AML-193 (cell line): ENCODE data around the gene DHTKD1.
"Not testable (repeated sequence)": the region's sequence is repeated elsewhere in the genome, so short reads cannot be mapped to it uniquely, and the experiment has no call there.

Experiments
- DNase-seq, 2 experiments: peaks; one replicate each; lab custom pipeline; 2025; lab: John Stamatoyannopoulos, UW

DHTKD1 gene

DNA sequence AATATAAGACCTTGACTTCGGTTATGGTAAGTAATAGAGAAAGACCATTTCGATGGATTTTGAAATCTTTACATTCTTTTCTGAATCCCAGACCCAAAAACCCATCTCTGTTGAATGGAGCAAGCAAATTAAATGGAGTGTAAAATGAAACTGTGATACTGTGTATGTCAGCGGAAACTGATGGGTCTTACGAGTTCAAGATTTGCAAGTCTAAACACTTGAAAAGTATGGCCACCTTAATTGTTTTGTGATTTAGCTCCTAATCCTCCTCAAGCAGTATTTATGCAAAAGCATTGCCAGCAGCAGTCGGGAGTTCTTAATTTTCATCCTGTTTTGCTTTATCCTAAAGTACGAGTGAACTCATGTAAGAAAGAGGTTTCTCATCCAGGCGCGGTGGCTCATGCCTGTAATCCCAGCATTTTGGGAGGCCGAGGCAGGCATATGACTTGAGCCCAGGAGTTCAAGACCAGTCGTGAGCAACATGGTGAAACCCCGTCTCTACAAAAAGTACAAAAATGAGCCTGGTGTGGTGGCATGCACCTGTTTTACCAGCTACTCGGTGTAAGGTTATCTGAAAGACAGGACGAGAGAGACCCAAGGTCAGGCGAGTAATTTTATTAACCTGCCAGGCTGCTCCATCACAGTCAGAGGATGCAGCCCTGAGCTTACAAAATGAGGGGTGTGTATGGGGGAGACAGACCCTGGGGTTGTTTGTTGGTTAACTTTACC is 5.8 kb upstream of the DHTKD1 start:
- no peak for DNase-seq

GRCh38 chr10:12063483-12063818 is 5.3 kb upstream of the DHTKD1 start:
- no peak for DNase-seq

- DNase-seq, result no peak
Measured at GRCh38 chr10:12067336-12067735, 1.4 kb upstream of the DHTKD1 start.

- not testable (repeated sequence) for DNase-seq
Measured at GRCh38 chr10:12071441-12071840, 2.7 kb downstream of the DHTKD1 start.

GRCh38 chr10:12073526-12073925 is 4.8 kb downstream of the DHTKD1 start:
- DNase-seq, result no peak

- DNase-seq, result peak; percentile 69 to 72
Measured at GRCh38 chr10:12077580-12078180, 8.9 kb downstream of the DHTKD1 start.

GRCh38 chr10:12081470-12081869 is 12.7 kb downstream of the DHTKD1 start:
- DNase-seq, result no peak

GRCh38 chr10:12081879-12082557 is 13.3 kb downstream of the DHTKD1 start:
- DNase-seq, result no peak

GRCh38 chr10:12088919-12089318 is 20.2 kb downstream of the DHTKD1 start:
- no peak for DNase-seq

GRCh38 chr10:12091421-12091820 is 22.7 kb downstream of the DHTKD1 start:
- DNase-seq, result no peak

GRCh38 chr10:12097361-12097760 is 28.6 kb downstream of the DHTKD1 start:
- DNase-seq, result not testable (repeated sequence)

DNA sequence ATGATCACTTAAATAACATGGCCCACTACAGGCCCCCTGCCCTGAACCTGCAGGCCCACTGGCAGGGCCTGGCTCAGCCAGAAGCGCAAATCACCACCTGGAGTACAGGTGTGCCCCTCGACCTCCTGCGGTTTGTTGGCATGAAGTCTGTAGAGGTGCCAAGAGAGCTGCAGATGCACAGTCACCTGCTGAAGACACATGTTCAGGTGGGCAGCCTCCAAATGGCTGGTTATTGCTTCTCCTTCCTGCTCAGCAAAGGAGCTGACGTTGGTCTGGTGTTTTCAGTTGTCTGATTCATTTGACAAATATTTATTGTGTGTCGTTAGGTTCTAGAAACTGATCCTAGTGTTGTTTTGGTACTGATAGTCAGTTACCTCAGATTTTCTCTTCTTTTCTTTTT is 29.0 kb downstream of the DHTKD1 start:
- DNase-seq, result no peak

- DNase-seq, result peak; percentile 19 to 28
Measured at GRCh38 chr10:12098966-12099365, 30.2 kb downstream of the DHTKD1 start.

DNA sequence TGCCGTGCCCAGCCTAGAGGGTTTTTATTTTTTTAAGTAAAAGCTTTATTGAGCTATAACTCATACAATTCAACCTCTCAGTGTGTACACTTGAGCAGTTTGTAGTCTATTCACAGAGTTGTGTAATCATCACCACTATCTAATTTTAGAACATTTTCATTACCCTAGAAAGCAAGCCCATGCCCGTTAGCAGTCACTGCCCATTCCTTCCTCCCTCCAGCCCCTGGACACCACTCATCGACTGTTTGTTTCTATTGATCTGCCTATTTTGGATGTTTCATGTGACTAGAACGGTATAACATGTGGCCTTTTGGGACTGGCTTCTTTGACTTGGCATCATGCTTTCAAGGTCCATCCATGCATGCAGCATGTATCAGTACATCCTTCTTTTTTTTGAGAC is 35.0 kb downstream of the DHTKD1 start:
- no peak for DNase-seq

DNA sequence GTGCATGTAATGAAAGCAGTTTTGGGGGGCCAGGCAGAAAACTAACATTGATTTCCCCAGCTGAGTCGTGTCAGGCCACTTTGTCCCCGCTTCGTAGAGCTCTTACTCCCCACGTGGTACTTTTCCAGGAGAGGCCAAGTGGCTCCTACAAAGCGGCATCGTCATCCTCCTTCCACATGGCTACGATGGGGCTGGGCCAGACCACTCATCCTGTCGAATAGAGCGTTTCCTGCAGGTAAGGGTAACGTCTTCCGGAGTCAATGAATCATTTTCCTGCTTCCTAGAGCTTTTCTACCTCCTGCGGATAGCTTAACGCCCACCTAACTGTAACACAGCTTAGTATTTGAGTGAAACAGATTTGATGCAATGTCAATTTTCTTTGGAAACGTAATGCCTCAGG is 39.0 kb downstream of the DHTKD1 start:
- DNase-seq, result no peak

- no peak for DNase-seq
Measured at GRCh38 chr10:12109286-12109685, 40.5 kb downstream of the DHTKD1 start.

- no peak for DNase-seq
Measured at GRCh38 chr10:12111528-12111927, 42.8 kb downstream of the DHTKD1 start.

GRCh38 chr10:12113627-12114026 is 44.9 kb downstream of the DHTKD1 start:
- no peak for DNase-seq

GRCh38 chr10:12121673-12122072 is 52.9 kb downstream of the DHTKD1 start:
- DNase-seq, result no peak

- peak; percentile 77 for DNase-seq
Measured at GRCh38 chr10:12129222-12130111, 60.7 kb downstream of the DHTKD1 start, which contains the start of gene SEC61A2. Gene SEC61A2 (plus strand): TSS chr10:12129677. CDS start chr10:12129788, 111 bp downstream.

DNA sequence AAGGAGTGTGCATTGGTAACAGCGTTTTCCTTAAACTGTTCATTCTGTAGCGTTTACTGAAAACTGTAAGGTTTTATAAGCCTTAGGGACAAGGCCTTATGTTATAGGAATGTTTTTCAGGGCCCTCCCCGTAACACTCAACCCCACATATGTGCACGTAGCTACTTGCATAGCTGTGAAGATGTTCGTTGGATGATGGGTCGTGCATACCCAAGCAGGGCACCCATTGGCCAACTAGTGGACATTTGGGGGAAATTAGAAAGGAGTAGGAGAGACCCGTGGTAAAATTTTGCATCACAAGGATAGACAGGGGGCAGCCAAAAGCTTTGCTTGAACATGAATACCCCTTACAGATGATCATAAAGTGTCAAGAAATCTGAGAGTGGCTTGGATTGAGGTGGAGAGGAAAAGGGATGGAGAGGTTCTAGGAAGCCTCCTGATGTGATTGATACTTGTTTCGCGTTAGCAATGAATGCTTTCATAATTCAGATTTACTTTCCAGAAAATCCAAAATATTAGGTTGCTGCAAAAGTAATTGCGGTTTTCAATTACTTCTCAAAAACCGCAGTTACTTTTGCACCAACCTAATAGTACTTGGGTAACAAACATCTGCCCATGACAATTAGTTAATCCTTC is 61.6 kb downstream of the DHTKD1 start:
- DNase-seq, result peak; percentile 65 to 73

- no peak for DNase-seq
Measured at GRCh38 chr10:12135631-12136030, 66.9 kb downstream of the DHTKD1 start.
